Activated CD4-positive, alpha-beta T cell treated with anti-CD3 and anti-CD28 coated beads, Interleukin-2, Interleukin-6, amounts not matched to agents 100 ng/mL and 50 ng/mL, durations not matched to agents 16 hours and 8 hours (primary cell): Measurements from ENCODE around the gene WNT5A.

Experiments
- DNase-seq: peaks from one replicate; pipeline ENCODE4 v3.0.0-alpha.2; 2020

The WNT5A gene

DNA sequence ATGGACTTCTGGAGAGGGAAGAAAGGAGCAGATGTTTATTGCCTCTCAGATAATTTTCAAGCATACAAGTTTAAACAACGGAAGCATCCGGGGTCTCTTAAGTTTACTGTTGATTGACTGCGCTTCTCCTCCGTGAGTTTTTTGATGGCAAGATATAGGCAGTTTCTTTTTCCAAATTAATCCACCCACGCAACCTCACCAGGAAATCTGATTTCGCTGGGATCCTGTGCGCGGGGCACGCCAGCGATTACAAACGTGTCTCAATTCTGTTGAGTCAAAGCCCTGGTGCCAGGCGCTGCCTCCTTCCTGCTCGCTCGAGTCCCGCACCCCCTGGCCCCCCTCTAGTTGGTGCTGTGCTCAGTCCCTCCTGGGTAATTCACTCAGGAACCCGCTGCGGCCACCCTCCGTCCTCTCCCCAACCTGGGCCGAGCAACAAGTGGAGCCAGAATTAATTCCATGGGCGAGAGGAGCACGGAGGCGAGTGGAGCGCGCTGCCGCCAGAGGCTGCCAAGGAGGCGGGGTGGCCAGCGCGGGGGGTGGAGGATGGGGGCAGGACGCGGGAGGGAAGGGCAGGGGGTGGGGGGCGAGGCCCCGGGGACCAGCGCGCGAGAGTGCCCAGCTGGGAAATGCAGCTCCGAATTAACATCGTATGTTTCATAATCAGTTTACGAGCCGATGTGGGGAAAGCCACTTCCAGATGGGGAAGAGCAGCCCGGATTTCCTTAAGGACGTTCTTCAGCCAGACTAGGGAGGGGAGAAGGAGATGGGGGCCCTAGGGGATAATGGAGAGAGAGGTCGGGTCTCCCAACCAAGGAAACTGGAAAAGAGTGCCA, 6.0 kb downstream of the WNT5A start:
- no peak for DNase-seq

DNA sequence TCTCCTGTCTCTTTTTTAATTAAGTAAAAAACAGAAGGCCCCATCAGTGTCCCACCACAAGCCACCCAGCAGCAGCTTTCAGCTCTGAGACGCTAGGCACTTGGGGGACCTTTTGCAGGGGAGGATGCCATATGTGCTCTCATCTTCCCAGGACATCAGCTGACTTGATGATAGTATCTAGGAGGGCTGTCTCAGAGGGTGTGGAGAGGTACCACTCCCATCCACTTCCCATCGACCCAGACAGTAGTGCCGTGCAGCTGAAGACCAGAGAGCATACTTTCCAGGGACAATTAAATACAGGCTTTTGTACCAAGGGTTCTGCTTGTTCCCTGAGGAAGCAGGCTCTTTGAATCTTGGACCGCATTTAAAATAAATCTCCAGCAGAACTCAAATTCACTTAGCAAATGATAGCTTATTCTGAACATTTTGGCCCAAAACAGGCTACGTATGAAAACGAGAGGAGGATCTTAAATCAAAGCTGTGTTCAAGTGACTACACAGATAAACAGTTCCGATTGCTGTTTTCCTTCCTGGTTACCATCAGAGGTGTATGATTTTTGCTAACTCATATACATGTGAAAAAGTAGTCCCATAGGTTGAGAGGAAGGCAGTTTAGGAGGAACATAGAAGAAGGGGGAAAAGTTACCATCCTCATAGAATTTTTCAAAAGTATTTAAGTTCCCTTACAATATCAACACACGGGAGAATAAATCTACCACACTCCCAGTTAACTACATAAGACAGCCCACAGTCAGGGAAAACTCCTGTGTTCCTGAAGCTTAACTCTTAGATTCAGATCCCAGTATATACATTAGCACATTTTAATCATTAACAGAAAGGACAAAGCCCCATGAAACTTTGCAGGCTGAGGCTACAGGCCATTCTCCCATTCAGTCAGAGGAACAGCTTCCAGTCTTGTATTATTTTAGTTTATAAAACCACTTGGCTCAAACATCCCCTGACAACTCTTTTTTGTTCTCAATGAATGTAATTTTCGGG, 9.5 kb downstream of the WNT5A start:
- no peak for DNase-seq

DNA sequence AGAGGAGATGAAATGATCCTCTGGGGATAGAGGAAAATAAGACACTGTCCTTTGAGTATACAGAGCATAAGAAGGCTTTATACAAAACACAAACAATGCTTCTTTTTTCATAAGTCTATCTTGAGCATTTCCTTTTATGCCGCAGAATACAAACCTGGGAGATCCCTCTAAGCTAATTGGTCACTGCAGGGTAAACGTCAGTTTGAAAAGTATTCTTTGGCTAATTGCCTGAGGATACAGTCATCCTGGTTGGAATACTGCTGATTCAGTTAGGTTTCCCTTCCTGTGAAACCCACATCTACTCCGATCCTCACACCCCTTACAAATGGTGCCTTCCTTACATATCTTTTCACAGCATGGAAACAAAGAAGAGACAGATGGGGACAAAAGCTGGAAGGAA, 10.6 kb downstream of the WNT5A start:
- no peak for DNase-seq

DNA sequence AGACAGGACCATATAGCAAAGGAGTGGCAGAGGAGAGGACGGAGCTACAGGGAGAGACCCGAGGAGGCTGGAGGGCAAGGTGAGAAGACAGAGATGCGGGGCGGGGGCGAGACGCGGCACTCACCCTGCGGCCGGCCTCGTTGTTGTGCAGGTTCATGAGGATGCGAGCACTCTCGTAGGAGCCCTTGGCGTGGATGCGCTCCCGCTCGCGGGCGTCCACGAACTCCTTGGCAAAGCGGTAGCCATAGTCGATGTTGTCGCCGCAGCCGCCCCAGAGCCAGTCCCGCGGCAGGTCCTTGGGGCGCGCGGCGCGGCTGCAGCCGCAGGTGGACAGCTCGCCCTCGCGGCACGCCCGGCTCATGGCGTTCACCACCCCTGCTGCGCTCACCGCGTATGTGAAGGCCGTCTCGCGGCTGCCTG, 12.9 kb downstream of the WNT5A start:
- no peak for DNase-seq

DNA sequence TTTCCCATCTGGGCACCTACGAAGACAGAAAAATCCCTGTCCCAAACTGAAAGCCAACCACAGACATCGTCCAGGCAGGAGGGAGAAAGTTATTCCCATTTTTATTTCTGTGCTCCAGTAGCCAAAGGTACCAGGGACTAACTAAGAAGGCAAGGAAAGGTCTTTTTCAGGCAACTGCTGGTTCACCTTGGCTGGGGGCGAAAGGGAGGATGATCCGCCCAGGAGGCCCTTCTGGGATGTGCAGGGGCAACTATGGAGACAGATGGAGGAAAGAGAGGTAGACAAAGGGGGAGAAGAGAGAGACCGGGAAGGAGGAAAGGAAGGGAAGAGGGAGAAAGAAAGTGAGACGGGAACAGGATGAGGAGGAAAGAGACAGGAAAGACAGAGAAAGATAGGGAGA, 13.3 kb downstream of the WNT5A start:
- no peak for DNase-seq

DNA sequence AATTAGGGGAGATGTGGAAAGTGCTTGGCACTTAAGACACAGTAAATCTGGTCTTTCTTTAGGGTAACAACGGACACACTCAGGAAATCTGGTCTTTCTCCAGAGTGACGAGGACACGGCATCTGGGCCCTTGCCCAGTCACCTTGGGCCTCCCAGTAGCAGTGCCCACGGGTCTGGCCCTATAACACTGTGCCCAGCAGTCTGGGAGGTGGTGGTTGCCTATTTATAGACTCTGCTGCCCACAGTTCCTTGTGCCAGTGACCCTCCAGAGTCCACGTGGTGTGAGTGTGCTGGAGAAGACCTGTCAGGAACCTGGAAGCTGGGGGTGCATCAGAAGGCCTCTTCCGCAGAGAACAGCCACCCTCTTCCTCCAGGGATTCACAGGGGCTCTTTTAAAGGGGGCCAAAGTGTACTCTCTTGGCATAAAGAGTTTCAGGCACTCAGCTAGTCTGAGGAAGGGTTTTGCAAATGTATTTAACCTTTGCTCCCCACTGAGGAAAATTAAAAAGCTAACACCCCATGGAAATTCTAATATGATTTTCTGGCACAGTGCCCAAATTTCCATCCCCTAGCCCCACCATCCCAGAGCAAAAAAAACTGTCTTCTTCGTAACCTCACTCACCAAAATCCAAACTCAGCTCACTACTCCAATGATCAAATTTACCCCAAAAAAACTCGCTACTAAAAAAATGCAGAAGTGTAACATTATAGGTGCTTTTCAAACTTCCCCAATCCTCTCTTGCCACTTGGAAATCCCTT, 15.4 kb downstream of the WNT5A start:
- no peak for DNase-seq

DNA sequence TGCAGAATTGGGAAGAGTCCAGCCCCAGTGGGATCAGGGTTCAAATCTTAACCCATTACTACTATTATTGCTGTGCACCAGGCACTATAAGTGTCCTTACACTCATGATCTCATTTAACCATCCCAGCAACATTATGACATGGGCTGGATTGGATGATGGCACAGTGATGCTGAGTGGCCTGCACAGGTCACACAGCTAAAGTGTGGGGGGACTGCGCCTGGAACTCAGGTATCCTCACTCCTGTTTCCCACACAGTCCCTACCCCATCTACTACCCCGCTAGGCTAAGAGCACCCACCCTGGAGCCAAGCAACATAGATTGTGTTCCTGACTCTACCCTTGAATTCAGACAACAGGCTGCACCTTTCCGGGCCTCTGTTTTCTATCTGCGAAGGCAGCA, 16.0 kb downstream of the WNT5A start:
- no peak for DNase-seq

DNA sequence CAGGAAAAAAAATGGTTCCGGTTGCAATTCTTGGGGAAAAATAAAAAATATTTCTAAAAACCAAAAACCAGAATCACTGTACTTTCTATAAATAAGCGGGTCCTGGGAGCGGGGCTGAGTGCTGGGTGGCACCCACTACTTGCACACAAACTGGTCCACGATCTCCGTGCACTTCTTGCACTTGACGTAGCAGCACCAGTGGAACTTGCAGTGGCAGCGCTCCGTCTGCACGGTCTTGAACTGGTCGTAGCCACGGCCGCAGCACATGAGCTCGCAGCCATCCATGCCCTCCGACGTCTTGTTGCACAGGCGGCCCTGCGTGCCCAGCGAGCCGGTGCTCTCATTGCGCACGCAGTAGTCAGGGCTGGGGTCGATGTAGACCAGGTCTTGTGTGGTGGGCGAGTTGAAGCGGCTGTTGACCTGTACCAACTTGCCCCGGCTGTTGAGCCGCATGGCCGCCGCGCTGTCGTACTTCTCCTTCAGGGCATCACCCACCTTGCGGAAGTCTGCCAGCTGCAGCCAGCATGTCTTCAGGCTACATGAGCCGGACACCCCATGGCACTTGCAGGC, 17.1 kb downstream of the WNT5A start:
- DNase-seq: no peak

DNA sequence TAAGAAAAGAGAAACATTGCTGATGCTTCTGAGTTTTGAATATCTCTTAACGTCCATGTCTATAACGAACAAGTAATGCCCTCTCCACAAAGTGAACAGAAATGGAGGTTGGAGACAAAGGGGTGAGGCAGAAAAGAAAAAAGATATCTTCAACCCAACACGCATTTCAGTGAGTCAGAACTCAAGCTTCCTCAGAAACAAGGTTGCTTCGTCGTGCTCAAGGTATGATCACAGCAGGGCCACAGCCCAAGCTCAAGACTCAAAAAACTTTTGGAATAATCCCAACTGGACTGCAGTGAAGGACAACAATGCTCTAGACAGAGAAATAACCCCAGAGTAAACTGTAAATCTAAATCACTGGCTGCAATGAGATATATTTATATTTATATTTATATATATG, 18.9 kb downstream of the WNT5A start:
- no peak for DNase-seq

DNA sequence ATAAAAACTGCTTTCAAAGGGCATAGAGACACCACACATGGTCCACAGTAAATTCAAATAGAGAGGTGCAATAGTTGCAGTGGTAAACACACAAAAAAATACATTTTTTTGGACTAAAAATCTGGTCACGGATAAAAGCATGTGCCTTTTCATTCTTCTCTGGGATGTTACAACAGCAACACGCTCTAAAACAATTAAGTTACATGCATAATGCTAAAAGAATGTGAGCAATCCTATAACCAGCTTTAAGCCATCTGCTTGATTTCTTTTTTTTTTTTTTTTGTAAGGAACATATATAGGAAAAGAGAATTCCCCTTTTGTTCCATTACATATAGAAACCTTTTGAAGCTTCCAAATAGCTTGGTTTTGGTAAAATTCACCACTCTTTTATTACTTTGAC, 20.0 kb downstream of the WNT5A start:
- no peak for DNase-seq

DNA sequence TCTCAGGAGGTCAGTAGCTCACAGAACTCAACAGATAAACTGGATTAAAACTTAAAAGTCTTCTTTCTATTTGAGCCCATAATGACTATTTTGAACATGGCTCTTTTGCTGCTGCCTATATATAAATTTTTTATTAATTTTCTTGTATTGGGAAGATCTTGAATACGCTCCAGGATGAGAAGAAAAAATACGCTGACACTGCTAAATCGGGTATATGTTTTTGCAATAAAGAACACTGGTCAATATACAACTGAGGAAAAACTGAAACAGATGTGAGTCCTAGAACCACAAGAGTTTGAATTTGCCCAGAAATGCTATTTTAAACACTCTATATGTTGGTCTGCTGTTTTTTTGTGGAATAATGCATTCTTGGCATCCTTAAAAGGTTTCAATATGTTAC, 20.6 kb downstream of the WNT5A start:
- no peak for DNase-seq

DNA sequence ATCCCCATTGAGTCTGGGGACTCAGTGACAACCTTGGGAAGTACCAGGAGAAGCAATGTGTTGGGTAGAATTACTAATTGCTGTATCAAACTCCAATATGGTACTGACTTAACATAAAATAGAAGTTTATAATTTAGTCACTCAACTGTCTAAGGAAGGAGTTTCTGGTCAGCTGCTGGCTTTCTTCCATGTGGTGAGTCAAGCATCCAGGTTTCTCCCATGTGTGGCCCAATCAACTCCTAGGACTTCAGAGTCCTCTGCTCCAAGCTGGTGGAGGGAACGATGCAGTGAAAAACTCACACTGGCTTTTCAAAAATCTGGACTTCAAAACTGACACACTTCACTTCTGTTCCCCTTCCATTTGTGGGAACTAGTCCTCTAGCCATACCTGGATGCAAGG, 25.2 kb downstream of the WNT5A start:
- no peak for DNase-seq

DNA sequence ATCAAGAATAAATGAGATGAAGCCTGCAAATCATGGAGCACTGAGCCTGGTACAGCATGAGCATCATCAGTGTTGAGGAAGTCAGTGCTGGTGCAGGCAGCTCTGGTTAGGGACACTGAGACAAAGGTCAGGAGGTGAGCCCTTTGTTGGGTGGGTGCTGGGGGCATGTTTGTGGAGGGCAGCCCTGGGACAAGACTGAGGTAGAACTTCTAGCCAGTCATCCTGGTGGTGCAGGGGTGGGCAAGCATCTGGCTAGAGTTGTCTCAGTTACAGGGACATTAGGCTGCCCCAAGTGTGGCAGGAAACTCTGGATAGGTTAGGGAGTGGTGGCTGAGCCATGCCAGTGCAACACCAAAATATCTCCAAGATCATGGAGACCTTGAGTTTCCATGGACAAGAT, 27.3 kb downstream of the WNT5A start:
- DNase-seq: no peak

DNA sequence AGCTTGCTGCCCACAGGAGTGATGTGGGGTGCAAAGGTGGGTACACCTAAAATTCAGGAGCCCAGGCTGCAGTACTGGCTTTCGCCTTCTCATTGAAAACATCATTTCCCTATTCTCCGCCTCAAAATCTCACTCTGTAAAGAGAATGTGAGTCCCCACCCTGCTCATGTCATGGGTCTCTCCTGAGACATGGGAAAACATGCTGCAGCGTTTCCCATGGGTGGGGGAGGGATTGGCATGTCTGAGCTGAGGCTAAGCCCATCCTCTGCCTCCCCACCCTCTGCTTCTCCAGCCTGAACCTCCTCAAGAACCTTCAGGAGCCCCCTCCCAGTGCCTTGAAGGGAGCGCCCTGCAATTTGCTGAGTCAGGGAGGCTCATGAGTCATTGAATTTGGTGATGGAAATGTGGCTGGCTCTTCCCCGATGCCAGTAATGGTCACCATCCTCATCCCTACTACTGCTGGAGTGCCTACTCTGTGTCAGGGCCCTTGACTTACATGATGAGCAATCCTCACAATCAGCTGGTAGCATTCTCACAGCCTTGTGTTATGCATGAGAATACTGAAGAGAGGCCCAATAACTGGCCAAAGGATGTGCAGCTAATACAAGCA, 28.8 kb downstream of the WNT5A start:
- no peak for DNase-seq

DNA sequence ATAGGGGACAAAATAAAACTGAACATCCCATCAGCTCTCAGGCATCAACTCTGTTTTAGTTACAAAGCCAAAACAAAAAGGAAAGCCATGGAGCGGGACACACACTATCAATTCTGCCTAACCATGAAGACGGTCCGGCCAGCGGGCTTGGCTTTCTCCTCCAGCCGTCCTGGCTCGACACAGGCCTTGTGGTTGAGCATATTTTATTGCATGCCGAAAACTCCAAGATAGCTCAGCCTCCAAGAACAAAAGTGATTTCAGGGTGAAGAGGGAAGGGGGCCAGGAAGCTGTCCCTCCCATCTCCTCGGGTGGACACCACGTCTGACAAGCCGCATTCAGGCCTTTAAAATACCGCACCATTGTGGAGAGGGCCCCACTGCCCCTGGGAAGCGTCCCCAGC, 31.2 kb downstream of the WNT5A start:
- DNase-seq: no peak

DNA sequence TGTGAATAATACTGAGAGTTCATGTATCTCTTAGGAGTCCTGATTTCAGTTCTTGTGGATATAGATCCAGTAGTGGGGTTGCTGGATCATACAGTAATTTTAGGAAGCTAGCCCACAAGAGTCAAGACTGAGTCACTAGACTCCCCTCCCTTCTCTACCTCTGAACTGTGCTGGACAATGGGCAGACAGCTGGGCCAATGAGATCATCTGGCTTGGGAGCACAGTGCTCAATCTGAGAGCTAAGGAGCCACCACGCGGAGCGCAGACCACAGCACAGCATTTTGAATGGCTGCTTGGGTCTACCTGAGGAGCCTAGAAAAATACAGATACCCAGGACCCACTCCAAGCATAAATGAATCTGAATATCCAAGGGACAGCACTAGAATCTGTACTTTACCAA, 32.5 kb downstream of the WNT5A start:
- no peak for DNase-seq

DNA sequence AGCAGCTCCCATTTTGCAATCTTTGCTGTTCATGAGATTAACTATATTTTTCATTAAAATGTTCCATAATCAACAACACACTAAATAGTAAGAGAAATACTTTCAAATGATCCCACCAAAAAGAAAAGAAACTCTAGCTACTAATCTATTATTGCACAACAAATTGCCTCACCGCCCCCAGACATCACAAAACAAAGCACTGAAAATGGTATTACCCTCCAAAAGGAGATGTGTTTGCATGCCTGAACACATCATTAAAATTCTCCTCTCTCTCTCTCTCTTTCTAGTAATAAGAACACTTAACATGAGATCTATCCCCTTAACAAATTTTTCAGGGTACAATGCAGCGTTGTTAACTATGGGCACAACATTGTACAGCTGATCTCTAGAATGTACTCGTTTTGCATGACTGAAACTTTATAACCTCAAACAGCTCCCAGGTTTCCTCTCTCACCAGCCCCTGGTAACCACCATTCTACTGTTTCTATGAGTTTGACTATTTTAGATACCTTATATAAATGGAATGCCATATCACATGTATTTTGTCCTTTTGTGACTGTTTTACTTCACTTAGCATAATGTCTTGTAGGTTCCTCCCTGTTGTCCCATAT, 33.1 kb downstream of the WNT5A start:
- DNase-seq: no peak

DNA sequence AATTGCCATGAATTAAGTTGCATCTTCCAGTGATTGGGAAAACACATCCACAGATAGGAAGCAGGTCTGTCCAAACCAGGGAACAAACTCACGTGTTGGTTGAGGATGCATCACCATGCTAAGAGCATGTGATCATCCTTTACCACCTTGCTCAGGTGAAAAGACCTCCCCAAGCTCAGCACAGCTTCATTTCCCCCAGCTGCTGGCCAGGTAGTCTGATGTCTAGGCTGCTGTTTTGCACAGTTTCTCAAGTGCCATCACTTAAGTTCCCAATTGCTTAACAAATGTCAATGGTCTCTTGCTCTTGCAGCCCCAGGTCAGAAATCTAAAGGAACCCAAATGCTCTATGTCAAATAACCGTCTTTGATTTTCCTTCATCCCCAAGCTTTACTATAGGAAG, 34.2 kb downstream of the WNT5A start:
- no peak for DNase-seq

DNA sequence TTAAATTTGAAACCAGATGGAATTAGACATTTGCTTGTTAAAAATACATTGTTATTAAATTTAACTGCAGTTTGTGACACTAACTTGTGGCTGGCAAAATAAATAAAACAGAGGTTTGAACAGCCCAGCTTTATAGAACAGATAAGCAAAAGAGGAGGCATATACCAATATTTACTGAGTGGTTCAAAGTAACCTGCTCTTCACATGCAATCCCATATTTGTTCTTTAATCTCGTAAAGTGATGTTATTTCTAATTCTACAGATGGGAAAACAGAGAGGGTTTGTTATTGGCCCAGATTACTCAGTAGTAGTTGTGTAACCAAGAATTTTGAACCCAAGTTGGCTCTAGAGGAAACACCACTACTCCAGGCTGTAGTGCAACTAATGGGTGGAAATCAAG, 37.6 kb downstream of the WNT5A start:
- DNase-seq: no peak

DNA sequence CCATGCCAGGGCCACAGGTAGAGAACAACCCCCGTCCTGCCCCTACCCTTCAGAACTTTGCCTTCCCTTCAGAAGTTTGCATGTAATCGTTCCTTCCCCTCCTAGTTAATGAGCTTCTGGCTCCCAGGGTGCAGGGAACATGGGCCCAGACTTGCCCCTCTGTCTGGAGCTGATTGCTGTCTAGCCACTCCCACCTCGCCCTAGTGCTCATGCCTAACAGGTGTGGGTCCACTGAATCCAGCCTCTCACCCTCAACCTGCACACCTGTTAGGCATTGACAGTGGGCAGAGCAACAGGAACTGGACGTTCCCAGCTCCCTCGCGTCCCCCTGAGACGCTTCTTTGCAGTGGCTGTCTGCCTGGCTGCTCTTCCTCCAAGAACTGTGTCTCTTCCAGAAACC, 40.3 kb downstream of the WNT5A start:
- no peak for DNase-seq

DNA sequence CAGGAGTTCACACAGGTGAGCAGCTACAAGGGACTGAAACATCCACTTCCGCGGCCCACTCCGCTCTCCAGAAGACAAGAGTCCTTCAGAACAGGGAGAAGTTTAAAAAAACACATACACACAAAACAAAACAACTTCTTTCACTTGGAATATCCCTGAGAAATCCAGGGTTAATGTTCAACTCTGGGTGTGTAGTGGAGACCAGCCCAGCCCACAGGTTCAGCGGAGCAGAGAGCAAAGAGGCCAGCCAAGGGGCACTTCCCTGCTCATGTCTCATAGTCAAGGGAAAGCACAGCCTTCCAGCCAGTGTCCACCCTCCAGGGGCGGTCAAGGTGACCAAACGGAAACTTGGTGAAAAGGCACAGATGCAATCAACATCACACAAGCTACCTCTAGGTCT, 41.6 kb downstream of the WNT5A start:
- no peak for DNase-seq

DNA sequence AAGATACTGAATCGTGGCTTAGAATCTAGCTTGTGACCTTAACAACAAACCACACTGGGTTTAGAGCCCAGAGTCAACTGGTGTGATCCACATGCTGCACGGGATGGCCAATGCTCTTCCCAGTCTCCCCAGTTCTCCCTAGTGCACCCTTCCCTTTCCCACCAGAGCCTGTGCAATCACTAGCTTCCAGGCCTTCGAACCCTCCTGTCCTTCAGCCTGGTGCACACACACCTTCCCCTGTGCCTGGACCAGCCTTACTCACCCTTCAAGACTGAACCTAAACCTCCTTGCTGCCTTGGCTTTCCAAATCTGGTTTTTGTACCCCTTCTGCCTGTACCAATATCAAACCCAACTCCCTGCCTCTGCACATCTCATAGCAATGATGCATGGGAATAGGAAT, 43.8 kb downstream of the WNT5A start:
- DNase-seq: no peak
